ENCODE data around the gene GPHN.

Gene GPHN

DNA sequence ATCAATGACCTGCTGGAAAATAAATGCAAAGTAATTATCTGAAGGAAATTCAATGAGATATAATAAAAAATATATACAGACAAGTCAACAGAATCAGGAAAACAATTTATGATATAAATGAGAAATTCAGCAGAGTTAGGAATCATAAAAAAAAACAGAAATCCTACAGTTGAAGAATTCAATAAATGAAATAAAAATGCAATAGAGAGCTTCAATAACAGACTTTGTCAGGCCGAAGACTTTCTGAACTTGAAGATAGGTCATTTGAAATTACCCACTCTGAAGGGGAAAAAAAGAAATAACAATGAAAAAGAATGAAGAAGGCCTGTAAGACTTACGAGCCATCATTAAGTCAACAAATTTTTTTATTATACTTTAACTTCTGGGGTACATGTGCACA is 665.8 kb downstream of the GPHN start:
- Mint-ChIP-seq H3K27ac (no peak overlapping the region), H3K27me3 (ENCODE audit: low read depth) (no peaks in the 10 kb centered on the region), H3K9me3 (peaks cover 43% of the 10 kb centered on the region), H3K36me3 (ENCODE audit: low read depth) (peaks cover 21% of the 10 kb centered on the region), H3K4me1 (ENCODE audit: low read depth) (peaks cover 3% of the 10 kb centered on the region), H3K4me3 (no peak overlapping the region)

DNA sequence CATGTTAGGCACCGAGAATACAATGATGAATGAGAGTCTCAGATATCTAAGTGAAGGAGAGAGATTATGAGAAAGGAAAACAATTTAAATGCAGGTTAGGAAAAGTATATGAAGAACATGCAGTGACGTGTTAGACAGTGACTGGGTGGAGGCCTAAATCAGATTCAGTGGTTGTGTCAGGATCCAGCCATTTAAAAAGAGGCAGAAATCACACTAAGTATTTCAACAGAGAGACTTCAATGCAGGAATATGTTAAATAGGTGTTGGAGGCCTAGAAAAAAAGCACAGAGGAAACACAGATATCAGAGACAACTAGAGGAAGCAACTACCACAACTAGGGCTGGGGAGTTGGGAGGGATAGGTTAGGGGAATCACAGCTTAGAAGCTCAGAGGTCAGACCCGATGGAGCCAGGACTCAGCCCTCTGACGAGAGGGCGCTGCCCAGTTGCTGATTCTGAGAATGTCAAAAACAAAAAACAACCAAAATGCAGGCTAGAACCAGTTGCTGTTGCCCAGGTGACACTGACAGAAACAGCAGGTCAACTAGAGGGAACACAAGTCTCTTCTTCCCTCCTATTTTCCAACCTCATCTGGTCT is 678.3 kb downstream of the GPHN start:
- peaks cover 7% of the 10 kb centered on the region for H3K4me1 Mint-ChIP-seq (ENCODE audit: low read depth)
- H3K36me3 Mint-ChIP-seq (ENCODE audit: low read depth), result peaks cover 2% of the 10 kb centered on the region
- H3K27me3 Mint-ChIP-seq (ENCODE audit: low read depth), result no peaks in the 10 kb centered on the region
- H3K9me3 Mint-ChIP-seq, result no peaks in the 10 kb centered on the region
- H3K27ac Mint-ChIP-seq, result no peak overlapping the region
- H3K4me3 Mint-ChIP-seq, result no peak overlapping the region

GRCh38 chr14:67186789-67187584 is 679.0 kb downstream of the GPHN start:
- H3K4me3 Mint-ChIP-seq, result no peak overlapping the region
- H3K4me1 Mint-ChIP-seq (ENCODE audit: low read depth), result peaks cover 7% of the 10 kb centered on the region
- H3K36me3 Mint-ChIP-seq (ENCODE audit: low read depth), result peaks cover 2% of the 10 kb centered on the region
- H3K9me3 Mint-ChIP-seq, result no peaks in the 10 kb centered on the region
- H3K27me3 Mint-ChIP-seq (ENCODE audit: low read depth), result no peaks in the 10 kb centered on the region
- H3K27ac Mint-ChIP-seq, result no peak overlapping the region

- no peak overlapping the region for H3K4me3 Mint-ChIP-seq
- no peaks in the 10 kb centered on the region for H3K9me3 Mint-ChIP-seq
- no peaks in the 10 kb centered on the region for H3K27me3 Mint-ChIP-seq (ENCODE audit: low read depth)
Measured at GRCh38 chr14:67187826-67188225, 679.9 kb downstream of the GPHN start.

DNA sequence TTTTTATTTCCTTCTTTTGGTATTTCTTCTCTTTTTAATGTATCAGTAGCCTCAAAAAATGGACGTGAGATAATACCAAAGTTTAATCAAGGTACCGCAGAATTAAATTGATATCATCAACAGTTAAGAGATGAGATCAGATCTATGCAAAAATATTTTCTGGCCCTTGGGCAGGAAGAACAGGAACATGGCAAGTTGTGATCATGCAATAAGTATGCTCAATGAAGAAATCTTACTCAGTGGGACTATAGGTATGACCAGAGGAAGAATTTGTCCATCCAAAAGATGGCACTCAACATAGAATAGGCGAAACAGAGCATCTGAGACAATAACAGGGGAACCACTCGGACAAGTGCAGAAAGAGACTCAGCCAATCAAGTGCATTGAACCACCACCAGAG is 680.4 kb downstream of the GPHN start:
- Mint-ChIP-seq H3K9me3 (no peaks in the 10 kb centered on the region), H3K27ac (no peak overlapping the region), H3K4me1 (ENCODE audit: low read depth) (peaks cover 7% of the 10 kb centered on the region), H3K4me3 (no peak overlapping the region), H3K36me3 (ENCODE audit: low read depth) (peaks cover 2% of the 10 kb centered on the region), H3K27me3 (ENCODE audit: low read depth) (no peaks in the 10 kb centered on the region)

More at GRCh38 chr14:67187826-67188225, 679.9 kb downstream of the GPHN start:
- Mint-ChIP-seq H3K27ac (no peak overlapping the region), H3K36me3 (ENCODE audit: low read depth) (peaks cover 2% of the 10 kb centered on the region), H3K4me1 (ENCODE audit: low read depth) (peaks cover 7% of the 10 kb centered on the region)

DNA sequence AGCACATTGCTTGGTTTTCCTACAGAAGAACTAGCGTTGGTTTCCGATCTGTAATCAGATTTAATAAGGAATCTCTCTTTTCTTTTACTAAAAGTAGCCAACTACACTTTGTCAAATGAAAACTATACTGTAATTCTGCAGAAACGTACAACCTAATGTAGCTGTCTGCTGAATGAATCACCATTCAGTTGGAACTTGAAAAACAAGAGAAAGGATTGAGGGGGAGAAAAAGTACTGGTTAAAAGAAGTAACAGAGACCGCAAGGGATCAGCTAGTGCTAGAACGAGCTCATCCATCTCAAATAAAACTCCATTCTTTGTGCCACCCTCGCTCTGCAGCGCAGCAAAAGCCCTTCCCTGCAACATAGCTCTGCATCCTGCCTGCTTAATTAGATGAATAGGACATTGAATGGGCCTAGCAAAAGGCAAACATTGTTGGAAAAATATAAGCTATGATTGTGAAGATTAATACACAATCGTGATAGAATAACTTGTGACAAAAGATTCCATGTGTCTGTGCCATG is 683.9 kb downstream of the GPHN start:
- H3K9me3 Mint-ChIP-seq, result no peaks in the 10 kb centered on the region
- H3K4me3 Mint-ChIP-seq, result no peak overlapping the region
- H3K4me1 Mint-ChIP-seq (ENCODE audit: low read depth), result peaks cover 5% of the 10 kb centered on the region
- H3K27ac Mint-ChIP-seq, result no peak overlapping the region
- H3K27me3 Mint-ChIP-seq (ENCODE audit: low read depth), result no peaks in the 10 kb centered on the region
- H3K36me3 Mint-ChIP-seq (ENCODE audit: low read depth), result no peaks in the 10 kb centered on the region

GRCh38 chr14:67192366-67192765 is 684.4 kb downstream of the GPHN start:
- no peak overlapping the region for H3K27ac Mint-ChIP-seq
- H3K4me3 Mint-ChIP-seq, result no peak overlapping the region
- H3K27me3 Mint-ChIP-seq (ENCODE audit: low read depth), result no peaks in the 10 kb centered on the region
- no peaks in the 10 kb centered on the region for H3K36me3 Mint-ChIP-seq (ENCODE audit: low read depth)
- H3K4me1 Mint-ChIP-seq (ENCODE audit: low read depth), result peaks cover 8% of the 10 kb centered on the region
- no peaks in the 10 kb centered on the region for H3K9me3 Mint-ChIP-seq

GRCh38 chr14:67195279-67195678 is 687.3 kb downstream of the GPHN start:
- Mint-ChIP-seq H3K27ac (no peak overlapping the region), H3K4me1 (ENCODE audit: low read depth) (peaks cover 6% of the 10 kb centered on the region), H3K36me3 (ENCODE audit: low read depth) (no peaks in the 10 kb centered on the region), H3K9me3 (no peaks in the 10 kb centered on the region), H3K27me3 (ENCODE audit: low read depth) (no peaks in the 10 kb centered on the region), H3K4me3 (no peak overlapping the region)

- Mint-ChIP-seq H3K36me3 (ENCODE audit: low read depth) (no peaks in the 10 kb centered on the region), H3K27me3 (ENCODE audit: low read depth) (no peaks in the 10 kb centered on the region), H3K4me3 (no peak overlapping the region), H3K4me1 (ENCODE audit: low read depth) (peaks cover 6% of the 10 kb centered on the region), H3K27ac (no peak overlapping the region), H3K9me3 (no peaks in the 10 kb centered on the region)
Measured at GRCh38 chr14:67199016-67199415, 691.1 kb downstream of the GPHN start.

DNA sequence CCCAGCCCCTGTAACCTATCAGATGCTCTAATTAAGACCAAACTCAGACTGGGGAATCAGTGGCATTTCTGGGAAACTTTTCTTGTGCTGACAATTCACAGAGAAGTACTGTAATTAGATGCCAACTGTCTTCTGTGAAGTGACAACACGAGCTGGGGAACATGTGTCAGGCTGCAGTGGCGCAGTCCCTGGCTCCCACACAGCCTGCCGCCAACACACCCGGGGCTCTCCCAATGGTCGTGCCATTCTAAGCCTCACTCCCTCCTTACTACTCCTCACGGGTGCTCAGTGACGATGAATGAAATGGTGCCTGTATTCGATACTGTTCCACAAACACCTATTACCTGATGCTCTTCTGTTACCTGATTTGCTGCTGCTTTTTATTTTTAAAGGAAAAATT is 699.9 kb downstream of the GPHN start:
- no peaks in the 10 kb centered on the region for H3K27me3 Mint-ChIP-seq (ENCODE audit: low read depth)
- no peaks in the 10 kb centered on the region for H3K4me1 Mint-ChIP-seq (ENCODE audit: low read depth)
- no peak overlapping the region for H3K27ac Mint-ChIP-seq
- no peaks in the 10 kb centered on the region for H3K36me3 Mint-ChIP-seq (ENCODE audit: low read depth)
- no peaks in the 10 kb centered on the region for H3K9me3 Mint-ChIP-seq
- no peak overlapping the region for H3K4me3 Mint-ChIP-seq

- Mint-ChIP-seq H3K36me3 (ENCODE audit: low read depth) (no peaks in the 10 kb centered on the region), H3K9me3 (no peaks in the 10 kb centered on the region), H3K27me3 (ENCODE audit: low read depth) (peaks cover 8% of the 10 kb centered on the region), H3K27ac (no peak overlapping the region), H3K4me1 (ENCODE audit: low read depth) (no peaks in the 10 kb centered on the region), H3K4me3 (no peak overlapping the region)
Measured at GRCh38 chr14:67218126-67218525, 710.2 kb downstream of the GPHN start.

GRCh38 chr14:67221248-67221981 is 713.5 kb downstream of the GPHN start:
- Mint-ChIP-seq H3K27ac (no peak overlapping the region), H3K4me3 (no peak overlapping the region), H3K4me1 (ENCODE audit: low read depth) (no peaks in the 10 kb centered on the region), H3K36me3 (ENCODE audit: low read depth) (no peaks in the 10 kb centered on the region), H3K27me3 (ENCODE audit: low read depth) (peaks cover 17% of the 10 kb centered on the region), H3K9me3 (no peaks in the 10 kb centered on the region)

DNA sequence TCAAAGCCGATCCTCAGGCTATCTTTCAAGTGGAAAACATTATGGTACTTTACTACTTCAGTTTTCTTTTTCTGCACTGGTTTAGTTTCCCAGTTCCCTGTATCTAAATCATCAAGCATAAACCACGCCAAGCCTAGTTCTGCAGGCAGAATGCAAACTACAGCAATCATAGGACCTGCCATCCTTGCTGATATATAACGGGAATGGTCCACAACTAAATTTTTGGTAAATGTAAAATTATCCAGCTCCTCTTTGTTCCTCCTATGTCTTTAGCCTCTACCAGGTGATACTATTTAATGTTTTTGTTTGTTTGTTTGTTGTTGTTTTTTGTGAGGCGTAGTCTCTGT is 714.0 kb downstream of the GPHN start:
- no peak overlapping the region for H3K27ac Mint-ChIP-seq
- no peaks in the 10 kb centered on the region for H3K36me3 Mint-ChIP-seq (ENCODE audit: low read depth)
- no peaks in the 10 kb centered on the region for H3K9me3 Mint-ChIP-seq
- peaks cover 17% of the 10 kb centered on the region for H3K27me3 Mint-ChIP-seq (ENCODE audit: low read depth)
- no peaks in the 10 kb centered on the region for H3K4me1 Mint-ChIP-seq (ENCODE audit: low read depth)
- H3K4me3 Mint-ChIP-seq, result no peak overlapping the region

DNA sequence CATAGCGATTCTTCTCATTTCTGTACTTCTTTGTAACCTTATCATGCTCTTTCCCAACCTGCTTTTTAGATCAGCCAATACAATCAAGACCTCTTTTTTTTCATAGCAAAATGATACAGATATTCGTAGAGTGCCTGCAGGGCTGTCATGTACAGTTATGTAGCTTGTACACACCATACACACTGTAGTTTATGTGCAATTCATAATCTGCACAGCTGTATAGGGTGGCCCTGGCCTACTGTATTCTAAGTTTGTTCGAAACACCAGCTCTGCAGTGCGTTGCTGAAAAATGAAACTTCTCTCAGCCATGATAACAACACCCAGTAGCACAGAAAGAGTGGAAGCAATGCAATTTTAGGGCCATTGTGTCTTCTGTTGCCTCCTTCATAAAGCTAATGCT is 717.6 kb downstream of the GPHN start:
- Mint-ChIP-seq H3K9me3 (no peaks in the 10 kb centered on the region), H3K27ac (no peak overlapping the region)

More for the DNA sequence above, 717.6 kb downstream of the GPHN start:
- Mint-ChIP-seq H3K27me3 (ENCODE audit: low read depth) (peaks cover 17% of the 10 kb centered on the region), H3K4me1 (ENCODE audit: low read depth) (no peaks in the 10 kb centered on the region), H3K36me3 (ENCODE audit: low read depth) (no peaks in the 10 kb centered on the region), H3K4me3 (no peak overlapping the region)
